ENCODE data around the gene STAT4.

- TF ChIP-seq ZBTB11 (tag by site-specific recombination; conservative IDR thresholded peaks at IDR 0.05; ENCODE audit: low read depth) (no peak), CTCF (tag by site-specific recombination; IDR thresholded peaks at IDR 0.05) (no peak), ZNF621 (tag by site-specific recombination; IDR thresholded peaks at IDR 0.05) (no peak), ZNF76 (tag by site-specific recombination; IDR thresholded peaks at IDR 0.05; ENCODE audit: borderline replicate concordance, low read depth) (no peak), HOXD13 (CRISPR knock-in tag; IDR thresholded peaks at IDR 0.05; ENCODE audit: borderline replicate concordance) (no peak), ZFP37 (tag by site-specific recombination; IDR thresholded peaks at IDR 0.05) (no peak), ZNF174 (tag by site-specific recombination; IDR thresholded peaks at IDR 0.05) (no peak), SP2 (tag by site-specific recombination; IDR thresholded peaks at IDR 0.05) (no peak), TCF7L2 (IDR thresholded peaks at IDR 0.05; ENCODE audit: borderline replicate concordance, low read depth, low read length) (no peak), ZNF23 (tag by site-specific recombination; IDR thresholded peaks at IDR 0.05; ENCODE audit: borderline replicate concordance) (no peak), ZNF777 (tag by site-specific recombination; IDR thresholded peaks at IDR 0.05; ENCODE audit: borderline replicate concordance) (no peak), REST (tag by site-specific recombination; IDR thresholded peaks at IDR 0.05) (no peak)
Observed at GRCh38 chr2:191150230-191150599, 579 bp downstream of the STAT4 start.

All from HEK293 (cell line).